Uterus (tissue), 2 donors: ENCODE data around the gene GPR27.

Source experiments
- POLR2A ChIP-seq, 2 donors: fragments of 450-650 bp; IDR thresholded peaks; one replicate each; pipeline ENCODE4 v1.6.1; 2016; ENCODE audit warnings: antibody characterized with exemption in 2 of 2, mild to moderate bottlenecking in 1 of 2, moderate library complexity in 1 of 2
- TF ChIP-seq, protein P1 (sequence below), 4 experiments: fragments of 200-600 bp in 2 of 4; fragments of 450-650 bp in 2 of 4; sonication (generic) in 2 of 4; IDR thresholded peaks; one replicate each; pipeline ENCODE4 v1.5.1; 2016 to 2019; ENCODE audit warnings: antibody characterized with exemption in 4 of 4, mild to moderate bottlenecking in 2 of 4, moderate library complexity in 1 of 4

- TF ChIP-seq, protein P1, sequence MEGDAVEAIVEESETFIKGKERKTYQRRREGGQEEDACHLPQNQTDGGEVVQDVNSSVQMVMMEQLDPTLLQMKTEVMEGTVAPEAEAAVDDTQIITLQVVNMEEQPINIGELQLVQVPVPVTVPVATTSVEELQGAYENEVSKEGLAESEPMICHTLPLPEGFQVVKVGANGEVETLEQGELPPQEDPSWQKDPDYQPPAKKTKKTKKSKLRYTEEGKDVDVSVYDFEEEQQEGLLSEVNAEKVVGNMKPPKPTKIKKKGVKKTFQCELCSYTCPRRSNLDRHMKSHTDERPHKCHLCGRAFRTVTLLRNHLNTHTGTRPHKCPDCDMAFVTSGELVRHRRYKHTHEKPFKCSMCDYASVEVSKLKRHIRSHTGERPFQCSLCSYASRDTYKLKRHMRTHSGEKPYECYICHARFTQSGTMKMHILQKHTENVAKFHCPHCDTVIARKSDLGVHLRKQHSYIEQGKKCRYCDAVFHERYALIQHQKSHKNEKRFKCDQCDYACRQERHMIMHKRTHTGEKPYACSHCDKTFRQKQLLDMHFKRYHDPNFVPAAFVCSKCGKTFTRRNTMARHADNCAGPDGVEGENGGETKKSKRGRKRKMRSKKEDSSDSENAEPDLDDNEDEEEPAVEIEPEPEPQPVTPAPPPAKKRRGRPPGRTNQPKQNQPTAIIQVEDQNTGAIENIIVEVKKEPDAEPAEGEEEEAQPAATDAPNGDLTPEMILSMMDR (IDR thresholded peaks at IDR 0.05), result no peak
- no peak for TF ChIP-seq POLR2A (IDR thresholded peaks at IDR 0.05)
Observed at GRCh38 chr3:71784914-71785531, 31.4 kb downstream of the GPR27 start, which contains the start of gene PROK2.
